GM20431 (cell line): ENCODE results near the gene IRX5.

Experiments used
- in situ Hi-C: fragments of 300-500 bp; cut with MseI, MboI; formaldehyde crosslinking; loops from one replicate; pipeline ENCODE4 v1.15.0; 2020; ENCODE audit warnings: low sequenced_read_pairs; ENCODE audit not compliant: unreplicated experiment

IRX5 gene

GRCh38 chr16:54930005-54930868, at the start of gene IRX5:
Gene IRX5 (plus strand): TSS chr16:54930865. CDS start chr16:54931199, 334 bp downstream.
- in situ Hi-C loops, result no loop called here

GRCh38 chr16:54882556-54882955, 48.1 kb upstream of the IRX5 start:
- in situ Hi-C loops, result no loop called here

- in situ Hi-C loops, result no loop called here
Measured at GRCh38 chr16:54883358-54883757, 47.3 kb upstream of the IRX5 start.

GRCh38 chr16:54886078-54886477, 44.6 kb upstream of the IRX5 start:
- in situ Hi-C loops, result no loop called here

- in situ Hi-C loops, result no loop called here
Measured at GRCh38 chr16:54890381-54890780, 40.3 kb upstream of the IRX5 start.

- in situ Hi-C loops, result no loop called here
Measured at GRCh38 chr16:54891346-54891745, 39.3 kb upstream of the IRX5 start.

GRCh38 chr16:54892981-54893380, 37.7 kb upstream of the IRX5 start:
- in situ Hi-C loops, result no loop called here

- in situ Hi-C loops, result no loop called here
Measured at GRCh38 chr16:54897930-54898329, 32.7 kb upstream of the IRX5 start.

GRCh38 chr16:54901606-54902005, 29.1 kb upstream of the IRX5 start:
- in situ Hi-C loops, result loop anchor here (25.0 kb wide), 1 partner anchor 111 kb away; no protein-coding TSS in a partner anchor

- in situ Hi-C loops, result loop anchor here (25.0 kb wide), 1 partner anchor 109 kb away; no protein-coding TSS in a partner anchor
Measured at GRCh38 chr16:54903047-54903446, 27.6 kb upstream of the IRX5 start.

- in situ Hi-C loops, result loop anchor here (25.0 kb wide), 1 partner anchor 101 kb away; no protein-coding TSS in a partner anchor
Measured at GRCh38 chr16:54911079-54911478, 19.6 kb upstream of the IRX5 start.

GRCh38 chr16:54912720-54913119, 17.9 kb upstream of the IRX5 start:
- in situ Hi-C loops, result loop anchor here (25.0 kb wide), 1 partner anchor 100 kb away; no protein-coding TSS in a partner anchor

GRCh38 chr16:54921206-54921824, 9.3 kb upstream of the IRX5 start:
- in situ Hi-C loops, result loop anchor here (25.0 kb wide), 1 partner anchor 91 kb away; no protein-coding TSS in a partner anchor

GRCh38 chr16:54923055-54923473, 7.6 kb upstream of the IRX5 start:
- in situ Hi-C loops, result loop anchor here (25.0 kb wide), 1 partner anchor 89 kb away; no protein-coding TSS in a partner anchor

GRCh38 chr16:54923988-54924387, 6.7 kb upstream of the IRX5 start:
- in situ Hi-C loops, result loop anchor here (25.0 kb wide), 1 partner anchor 88 kb away; no protein-coding TSS in a partner anchor

- in situ Hi-C loops, result no loop called here
Measured at GRCh38 chr16:54926166-54926838, 4.4 kb upstream of the IRX5 start.

- in situ Hi-C loops, result no loop called here
Measured at GRCh38 chr16:54927125-54928015, 3.3 kb upstream of the IRX5 start.

- in situ Hi-C loops, result no loop called here
Measured at GRCh38 chr16:54928016-54928356, 2.7 kb upstream of the IRX5 start.

GRCh38 chr16:54928411-54929089, 2.1 kb upstream of the IRX5 start:
- in situ Hi-C loops, result no loop called here
